Measurements from ENCODE around the gene ZFYVE21.

Gene ZFYVE21

GRCh38 chr14:103671911-103672310 lies 43.7 kb upstream of the ZFYVE21 start:
- Histone ChIP-seq H3K79me2 (peaks cover 34% of the 10 kb centered on the region), H3K9me3 (ENCODE audit: control insufficient read depth, low read length) (no peaks in the 10 kb centered on the region), H3K27me3 (ENCODE audit: control insufficient read depth, insufficient read depth, low read length) (no peaks in the 10 kb centered on the region), H3K36me3 (ENCODE audit: control insufficient read depth, insufficient read depth, low read length) (no peaks in the 10 kb centered on the region), H3K4me1 (no peaks in the 10 kb centered on the region), H3K27ac (no peak overlapping the region), H3K4me3 (ENCODE audit: low read depth, low read length) (no peak overlapping the region), H3K9ac (no peak overlapping the region), H2AFZ (no peak overlapping the region), H3K4me2 (ENCODE audit: low read length) (no peak overlapping the region)
- TF ChIP-seq CTCF (IDR thresholded peaks at IDR 0.05), result no peak

- Histone ChIP-seq H3K36me3 (ENCODE audit: control insufficient read depth, insufficient read depth, low read length) (no peaks in the 10 kb centered on the region), H3K9me3 (ENCODE audit: control insufficient read depth, low read length) (no peaks in the 10 kb centered on the region), H3K4me3 (ENCODE audit: low read depth, low read length) (no peak overlapping the region), H3K9ac (no peak overlapping the region), H3K27me3 (ENCODE audit: control insufficient read depth, insufficient read depth, low read length) (no peaks in the 10 kb centered on the region), H3K27ac (no peak overlapping the region), H2AFZ (no peak overlapping the region), H3K79me2 (peaks cover 29% of the 10 kb centered on the region), H3K4me2 (ENCODE audit: low read length) (no peak overlapping the region), H3K4me1 (no peaks in the 10 kb centered on the region)
- no peak for TF ChIP-seq CTCF (IDR thresholded peaks at IDR 0.05)
These were observed 39.7 kb upstream of the ZFYVE21 start for GRCh38 chr14:103675957-103676356.

DNA sequence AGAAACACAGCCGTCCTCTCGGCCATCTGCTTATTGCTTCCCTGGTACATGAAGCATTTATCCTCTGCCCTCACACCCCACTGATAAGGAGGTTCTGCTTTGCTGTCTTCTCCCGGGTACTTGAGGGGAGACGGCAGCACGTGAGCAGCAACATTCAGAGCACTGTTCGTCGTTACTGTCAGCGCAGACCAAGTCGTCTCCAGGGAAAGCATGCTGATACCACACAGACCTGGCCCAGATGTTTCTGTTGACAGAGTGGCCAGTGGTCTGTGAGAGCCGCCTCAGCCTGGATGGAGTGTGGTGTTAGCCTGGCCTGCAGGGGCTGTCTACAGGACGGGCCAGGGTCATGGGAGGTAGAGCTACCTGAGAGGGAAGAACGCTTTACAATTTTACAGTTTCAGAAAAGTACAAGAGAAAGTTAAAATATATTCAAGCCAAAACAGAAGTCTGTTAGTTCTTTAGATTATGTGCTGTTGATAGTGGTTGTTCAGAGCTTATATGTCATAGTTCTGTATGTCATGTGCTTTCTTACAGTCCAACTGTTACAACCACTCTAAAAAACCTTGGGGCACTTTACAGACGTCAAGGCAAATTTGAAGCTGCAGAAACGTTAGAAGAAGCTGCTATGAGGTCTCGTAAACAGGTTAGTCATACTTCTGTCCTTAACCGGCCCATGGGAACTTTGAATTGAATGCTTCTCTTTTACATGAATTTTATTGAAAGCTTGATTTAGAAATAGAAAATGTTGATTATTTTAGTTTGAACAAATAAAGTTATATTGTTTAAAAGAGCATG lies 38.5 kb upstream of the ZFYVE21 start:
- no peak overlapping the region for H3K4me3 ChIP-seq (ENCODE audit: low read depth, low read length)
- H3K4me2 ChIP-seq (ENCODE audit: low read length), result no peak overlapping the region
- no peak overlapping the region for H2AFZ ChIP-seq
- H3K27ac ChIP-seq, result no peak overlapping the region
- no peak overlapping the region for H3K9ac ChIP-seq
- H3K9me3 ChIP-seq (ENCODE audit: control insufficient read depth, low read length), result no peaks in the 10 kb centered on the region
- H3K4me1 ChIP-seq, result no peaks in the 10 kb centered on the region
- no peak for TF ChIP-seq CTCF (IDR thresholded peaks at IDR 0.05)
- H3K36me3 ChIP-seq (ENCODE audit: control insufficient read depth, insufficient read depth, low read length), result no peaks in the 10 kb centered on the region
- H3K79me2 ChIP-seq, result peaks cover 25% of the 10 kb centered on the region
- no peaks in the 10 kb centered on the region for H3K27me3 ChIP-seq (ENCODE audit: control insufficient read depth, insufficient read depth, low read length)

- H3K36me3 ChIP-seq (ENCODE audit: control insufficient read depth, insufficient read depth, low read length), result no peaks in the 10 kb centered on the region
- H2AFZ ChIP-seq, result no peak overlapping the region
- H3K9me3 ChIP-seq (ENCODE audit: control insufficient read depth, low read length), result no peaks in the 10 kb centered on the region
- peaks cover 20% of the 10 kb centered on the region for H3K79me2 ChIP-seq
- H3K4me3 ChIP-seq (ENCODE audit: low read depth, low read length), result no peak overlapping the region
- no peaks in the 10 kb centered on the region for H3K27me3 ChIP-seq (ENCODE audit: control insufficient read depth, insufficient read depth, low read length)
- no peak overlapping the region for H3K9ac ChIP-seq
- TF ChIP-seq CTCF (IDR thresholded peaks at IDR 0.05), result peak; percentile 33
- no peak overlapping the region for H3K4me2 ChIP-seq (ENCODE audit: low read length)
- no peak overlapping the region for H3K27ac ChIP-seq
- no peaks in the 10 kb centered on the region for H3K4me1 ChIP-seq
These were observed 36.3 kb upstream of the ZFYVE21 start for GRCh38 chr14:103679351-103679750.

Data from parathyroid adenoma (tissue), 2 donors.